HepG2 (cell line): Measurements from ENCODE around the gene SEPTIN12. TPM values are rescaled to one million over a fixed set of nuclear protein-coding genes. Genes with fewer than 3 reads are reported as not detected.
A peak's percentile ranks its signal among the peaks of the same experiment; 100 is the strongest.

ENCODE experiments used
- ETV5 ChIP-seq: IDR thresholded peaks from 2 replicates; pipeline ENCODE4 v1.6.1; 2018; ENCODE audit warnings: missing biosample characterization, missing genetic modification reagents, inconsistent platforms, borderline replicate concordance
- HMG20B ChIP-seq: conservative IDR thresholded peaks from 2 replicates; pipeline ENCODE4 v1.6.1; 2016; ENCODE audit warnings: missing genetic modification reagents, missing compliant biosample characterization
- KDM1A ChIP-seq: IDR thresholded peaks from 2 replicates; pipeline ENCODE4 v1.6.1; 2016; ENCODE audit warnings: missing compliant biosample characterization
- KMT2B ChIP-seq: IDR thresholded peaks from 2 replicates; pipeline ENCODE4 v1.6.1; 2016; ENCODE audit warnings: missing genetic modification reagents, missing compliant biosample characterization
- RXRA ChIP-seq: sonication (generic); formaldehyde crosslinking; IDR thresholded peaks from 2 replicates; pipeline ENCODE4 v1.5.1; 2020; ENCODE audit warnings: missing genetic modification reagents
- SMARCC2 ChIP-seq: fragments of 450-650 bp; IDR thresholded peaks from 2 replicates; pipeline ENCODE4 v1.6.1; 2017; ENCODE audit warnings: antibody characterized with exemption, mild to moderate bottlenecking
- ZC3H4 ChIP-seq: sonication (generic); formaldehyde crosslinking; IDR thresholded peaks from 2 replicates; pipeline ENCODE4 v1.4.0; 2020; ENCODE audit warnings: missing genetic modification reagents, borderline replicate concordance
- ZEB1 ChIP-seq: IDR thresholded peaks from 2 replicates; pipeline ENCODE4 v1.6.1; 2012; ENCODE audit warnings: mild to moderate bottlenecking, low read depth, inconsistent platforms; ENCODE audit not compliant: insufficient replicate concordance
- ZFP36L2 ChIP-seq: sonication (generic); formaldehyde crosslinking; IDR thresholded peaks from 2 replicates; pipeline ENCODE4 v1.4.0; 2020; ENCODE audit warnings: missing genetic modification reagents
- ZFY ChIP-seq: sonication (generic); formaldehyde crosslinking; IDR thresholded peaks from 2 replicates; pipeline ENCODE4 v1.4.0; 2020; ENCODE audit warnings: missing genetic modification reagents
- ZFYVE20 ChIP-seq: sonication (generic); formaldehyde crosslinking; IDR thresholded peaks from 2 replicates; pipeline ENCODE4 v1.8.0; 2023; ENCODE audit warnings: low read depth, mild to moderate bottlenecking, moderate library complexity, missing genetic modification reagents, borderline replicate concordance
- ZIK1 ChIP-seq: sonication (generic); formaldehyde crosslinking; IDR thresholded peaks from 2 replicates; pipeline ENCODE4 v1.5.0; 2020; ENCODE audit warnings: mild to moderate bottlenecking, low read depth, missing genetic modification reagents, borderline replicate concordance
- ZNF383 ChIP-seq: sonication (generic); formaldehyde crosslinking; IDR thresholded peaks from 2 replicates; pipeline ENCODE4 v1.4.0; 2020; ENCODE audit warnings: missing genetic modification reagents, mild to moderate bottlenecking, borderline replicate concordance
- ZNF496 ChIP-seq: sonication (generic); formaldehyde crosslinking; IDR thresholded peaks from 2 replicates; pipeline ENCODE4 v1.8.1; 2023; ENCODE audit warnings: mild to moderate bottlenecking, moderate library complexity, missing genetic modification reagents; ENCODE audit not compliant: insufficient replicate concordance
- ZNF510 ChIP-seq: sonication (generic); formaldehyde crosslinking; IDR thresholded peaks from 2 replicates; pipeline ENCODE4 v1.4.0; 2020; ENCODE audit warnings: low read depth, mild to moderate bottlenecking, missing genetic modification reagents
- ZNF792 ChIP-seq: IDR thresholded peaks from 2 replicates; pipeline ENCODE4 v1.6.1; 2016
- polyA plus RNA-seq, 8 experiments: library from polyadenylated mRNA; depleted of rRNA in 3 of 8; stranded (reverse) in 7 of 8; unstranded in 1 of 8; fragments of >200 nt; fragmentation: Illumina TruSeq in 4 of 8; extraction: Trizol in 4 of 8; gene quantifications; 2 replicates each; pipeline versions ENCODE4 v1.2.1 to v1.2.3, GENCODE V29; 2011 to 2016; ENCODE audit warnings: low read depth in 4 of 8, missing spikeins in 1 of 8, mixed read lengths in 1 of 8; ENCODE audit not compliant: insufficient read depth in 1 of 8
- total RNA-seq, 5 experiments: library from RNA; depleted of rRNA; stranded (reverse); fragments of >200 nt; fragmentation: Illumina TruSeq; extraction: Trizol; gene quantifications; 2 replicates each; pipeline ENCODE4 v1.2.3, GENCODE V29; 2016; ENCODE audit warnings: low read depth in 1 of 5
- TF ChIP-seq, protein P1 (sequence below): sonication (generic); formaldehyde crosslinking; IDR thresholded peaks from 2 replicates; pipeline ENCODE4 v1.5.1; 2020; ENCODE audit warnings: missing genetic modification reagents, mild to moderate bottlenecking, borderline replicate concordance
- TF ChIP-seq, protein P2 (sequence below): sonication (generic); formaldehyde crosslinking; IDR thresholded peaks from 2 replicates; pipeline ENCODE4 v1.4.0; 2020; ENCODE audit warnings: mild to moderate bottlenecking, missing genetic modification reagents
- TF ChIP-seq, protein P3 (sequence below): sonication (generic); formaldehyde crosslinking; IDR thresholded peaks from 2 replicates; pipeline ENCODE4 v1.5.1; 2020; ENCODE audit warnings: mild to moderate bottlenecking, missing genetic modification reagents, moderate library complexity
- TF ChIP-seq, protein P4 (sequence below): IDR thresholded peaks from 2 replicates; pipeline ENCODE4 v1.6.1; 2018; ENCODE audit warnings: missing genetic modification reagents, mild to moderate bottlenecking, missing compliant biosample characterization
- TF ChIP-seq, protein P5 (sequence below): sonication (generic); formaldehyde crosslinking; IDR thresholded peaks from 2 replicates; pipeline ENCODE4 v1.4.0; 2020; ENCODE audit warnings: mild to moderate bottlenecking, missing genetic modification reagents

SEPTIN12 gene
- total and polyA plus RNA-seq, 2 of the 13 experiments (the other 11 are each of a cell fraction or from before 2014, with no cell fraction given): 0.22 TPM; not detected in 1

DNA sequence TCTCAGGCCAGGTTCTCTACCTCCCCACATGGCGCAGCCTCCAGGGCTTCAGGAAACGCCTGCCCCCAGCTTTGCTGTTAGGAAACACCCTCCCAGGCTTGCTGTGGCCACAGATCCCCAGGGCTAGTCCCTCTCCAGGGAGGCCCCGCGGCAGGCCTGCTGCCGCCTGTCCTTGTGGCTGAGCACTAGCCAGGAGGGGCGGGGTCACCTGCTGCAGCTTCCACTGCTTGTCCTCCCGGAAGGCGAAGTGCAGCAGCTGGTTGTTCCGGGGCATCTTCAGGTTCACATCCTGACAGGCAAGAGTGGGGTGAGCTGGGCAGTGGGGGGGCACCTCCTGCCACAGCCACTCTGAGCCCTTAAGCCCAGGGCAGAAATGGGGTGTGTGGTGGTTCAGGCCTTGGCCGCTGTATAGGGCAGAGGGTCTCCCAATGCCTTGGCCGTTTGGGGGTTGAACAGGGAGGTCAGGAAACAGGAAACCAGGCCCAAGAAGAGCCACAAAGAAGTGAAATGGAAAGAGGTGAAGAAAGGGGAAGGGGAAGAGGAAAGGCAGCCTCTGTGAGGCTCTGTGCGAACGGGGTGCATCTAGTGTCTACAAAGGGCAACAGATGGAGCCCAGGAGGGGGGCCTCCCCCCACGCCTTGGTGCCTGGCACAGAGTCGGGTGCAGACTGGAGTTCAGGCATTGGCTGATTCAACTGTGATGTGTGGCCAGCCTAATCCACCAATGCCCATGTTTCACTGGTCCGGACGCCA is 12.3 kb upstream of the SEPTIN12 start (continued):
- TF ChIP-seq, protein P1, sequence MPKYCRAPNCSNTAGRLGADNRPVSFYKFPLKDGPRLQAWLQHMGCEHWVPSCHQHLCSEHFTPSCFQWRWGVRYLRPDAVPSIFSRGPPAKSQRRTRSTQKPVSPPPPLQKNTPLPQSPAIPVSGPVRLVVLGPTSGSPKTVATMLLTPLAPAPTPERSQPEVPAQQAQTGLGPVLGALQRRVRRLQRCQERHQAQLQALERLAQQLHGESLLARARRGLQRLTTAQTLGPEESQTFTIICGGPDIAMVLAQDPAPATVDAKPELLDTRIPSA (CRISPR knock-in tag): no peak
- TF ChIP-seq KDM1A (CRISPR knock-in tag) (no peak), ZFY (CRISPR knock-in tag) (peak; percentile 66), ZFYVE20 (no peak), ZNF383 (CRISPR knock-in tag) (no peak), ZC3H4 (CRISPR knock-in tag) (no peak), ZNF792 (CRISPR knock-in tag) (no peak), ZNF510 (no peak), ETV5 (peak; percentile 28; the same call in 1 of the 2 replicates), SMARCC2 (no peak), KMT2B (CRISPR knock-in tag) (no peak), ZEB1 (no peak), ZFP36L2 (CRISPR knock-in tag) (no peak), ZIK1 (CRISPR knock-in tag) (no peak), RXRA (CRISPR knock-in tag) (peak; percentile 41), HMG20B (no peak), ZNF496 (no peak)
- TF ChIP-seq, protein P2, sequence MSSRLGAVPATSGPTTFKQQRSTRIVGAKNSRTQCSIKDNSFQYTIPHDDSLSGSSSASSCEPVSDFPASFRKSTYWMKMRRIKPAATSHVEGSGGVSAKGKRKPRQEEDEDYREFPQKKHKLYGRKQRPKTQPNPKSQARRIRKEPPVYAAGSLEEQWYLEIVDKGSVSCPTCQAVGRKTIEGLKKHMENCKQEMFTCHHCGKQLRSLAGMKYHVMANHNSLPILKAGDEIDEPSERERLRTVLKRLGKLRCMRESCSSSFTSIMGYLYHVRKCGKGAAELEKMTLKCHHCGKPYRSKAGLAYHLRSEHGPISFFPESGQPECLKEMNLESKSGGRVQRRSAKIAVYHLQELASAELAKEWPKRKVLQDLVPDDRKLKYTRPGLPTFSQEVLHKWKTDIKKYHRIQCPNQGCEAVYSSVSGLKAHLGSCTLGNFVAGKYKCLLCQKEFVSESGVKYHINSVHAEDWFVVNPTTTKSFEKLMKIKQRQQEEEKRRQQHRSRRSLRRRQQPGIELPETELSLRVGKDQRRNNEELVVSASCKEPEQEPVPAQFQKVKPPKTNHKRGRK (CRISPR knock-in tag): no peak
- TF ChIP-seq, protein P3, sequence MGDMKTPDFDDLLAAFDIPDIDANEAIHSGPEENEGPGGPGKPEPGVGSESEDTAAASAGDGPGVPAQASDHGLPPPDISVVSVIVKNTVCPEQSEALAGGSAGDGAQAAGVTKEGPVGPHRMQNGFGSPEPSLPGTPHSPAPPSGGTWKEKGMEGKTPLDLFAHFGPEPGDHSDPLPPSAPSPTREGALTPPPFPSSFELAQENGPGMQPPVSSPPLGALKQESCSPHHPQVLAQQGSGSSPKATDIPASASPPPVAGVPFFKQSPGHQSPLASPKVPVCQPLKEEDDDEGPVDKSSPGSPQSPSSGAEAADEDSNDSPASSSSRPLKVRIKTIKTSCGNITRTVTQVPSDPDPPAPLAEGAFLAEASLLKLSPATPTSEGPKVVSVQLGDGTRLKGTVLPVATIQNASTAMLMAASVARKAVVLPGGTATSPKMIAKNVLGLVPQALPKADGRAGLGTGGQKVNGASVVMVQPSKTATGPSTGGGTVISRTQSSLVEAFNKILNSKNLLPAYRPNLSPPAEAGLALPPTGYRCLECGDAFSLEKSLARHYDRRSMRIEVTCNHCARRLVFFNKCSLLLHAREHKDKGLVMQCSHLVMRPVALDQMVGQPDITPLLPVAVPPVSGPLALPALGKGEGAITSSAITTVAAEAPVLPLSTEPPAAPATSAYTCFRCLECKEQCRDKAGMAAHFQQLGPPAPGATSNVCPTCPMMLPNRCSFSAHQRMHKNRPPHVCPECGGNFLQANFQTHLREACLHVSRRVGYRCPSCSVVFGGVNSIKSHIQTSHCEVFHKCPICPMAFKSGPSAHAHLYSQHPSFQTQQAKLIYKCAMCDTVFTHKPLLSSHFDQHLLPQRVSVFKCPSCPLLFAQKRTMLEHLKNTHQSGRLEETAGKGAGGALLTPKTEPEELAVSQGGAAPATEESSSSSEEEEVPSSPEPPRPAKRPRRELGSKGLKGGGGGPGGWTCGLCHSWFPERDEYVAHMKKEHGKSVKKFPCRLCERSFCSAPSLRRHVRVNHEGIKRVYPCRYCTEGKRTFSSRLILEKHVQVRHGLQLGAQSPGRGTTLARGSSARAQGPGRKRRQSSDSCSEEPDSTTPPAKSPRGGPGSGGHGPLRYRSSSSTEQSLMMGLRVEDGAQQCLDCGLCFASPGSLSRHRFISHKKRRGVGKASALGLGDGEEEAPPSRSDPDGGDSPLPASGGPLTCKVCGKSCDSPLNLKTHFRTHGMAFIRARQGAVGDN (CRISPR knock-in tag): peak; percentile 95
- TF ChIP-seq, protein P4, sequence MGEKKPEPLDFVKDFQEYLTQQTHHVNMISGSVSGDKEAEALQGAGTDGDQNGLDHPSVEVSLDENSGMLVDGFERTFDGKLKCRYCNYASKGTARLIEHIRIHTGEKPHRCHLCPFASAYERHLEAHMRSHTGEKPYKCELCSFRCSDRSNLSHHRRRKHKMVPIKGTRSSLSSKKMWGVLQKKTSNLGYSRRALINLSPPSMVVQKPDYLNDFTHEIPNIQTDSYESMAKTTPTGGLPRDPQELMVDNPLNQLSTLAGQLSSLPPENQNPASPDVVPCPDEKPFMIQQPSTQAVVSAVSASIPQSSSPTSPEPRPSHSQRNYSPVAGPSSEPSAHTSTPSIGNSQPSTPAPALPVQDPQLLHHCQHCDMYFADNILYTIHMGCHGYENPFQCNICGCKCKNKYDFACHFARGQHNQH (CRISPR knock-in tag): no peak
- TF ChIP-seq, protein P5, sequence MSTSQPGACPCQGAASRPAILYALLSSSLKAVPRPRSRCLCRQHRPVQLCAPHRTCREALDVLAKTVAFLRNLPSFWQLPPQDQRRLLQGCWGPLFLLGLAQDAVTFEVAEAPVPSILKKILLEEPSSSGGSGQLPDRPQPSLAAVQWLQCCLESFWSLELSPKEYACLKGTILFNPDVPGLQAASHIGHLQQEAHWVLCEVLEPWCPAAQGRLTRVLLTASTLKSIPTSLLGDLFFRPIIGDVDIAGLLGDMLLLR (CRISPR knock-in tag): no peak
